GM12892 (cell line): ENCODE data around the gene PPP1R7.
A peak's percentile ranks its signal among the peaks of the same experiment; 100 is the strongest.

Experiments used
- DNase-seq: peaks from one replicate; pipeline ENCODE4 v3.0.0; 2011; ENCODE audit not compliant: insufficient read length
- FAIRE-seq: peaks from 2 replicates; lab custom pipeline; 2011; peaks lifted over from hg19 to GRCh38; lab: Jason Lieb, UNC
- POLR2A ChIP-seq: IDR thresholded peaks from 2 replicates; pipeline ENCODE4 v1.6.1; 2011; ENCODE audit warnings: low read depth, low read length, control low read depth
- POLR2AphosphoS5 ChIP-seq: IDR thresholded peaks from 2 replicates; pipeline ENCODE4 v1.6.1; 2011; ENCODE audit warnings: low read depth, low read length, control low read depth
- TAF1 ChIP-seq: IDR thresholded peaks from 2 replicates; pipeline ENCODE4 v1.6.1; 2011; ENCODE audit warnings: low read depth, mild to moderate bottlenecking, control low read depth, low read length, borderline replicate concordance

Gene PPP1R7

GRCh38 chr2:241110607-241111439 is 39.4 kb upstream of the PPP1R7 start:
- peak; percentile 70; the same call in 1 of the 2 replicates for TF ChIP-seq TAF1
- peak; percentile 64 for TF ChIP-seq POLR2A
- peak; percentile 77 for TF ChIP-seq POLR2AphosphoS5
- FAIRE-seq (peak; percentile 93), DNase-seq (peak; percentile 56)

- FAIRE-seq, result no peak
- DNase-seq, result peak; percentile 58
- peak; percentile 41; the same call in 1 of the 2 replicates for TF ChIP-seq TAF1
- TF ChIP-seq POLR2AphosphoS5, result 0 out of 2 replicates have a peak, but pooled peaks have one; percentile 2
- peak; percentile 68; the same call in 1 of the 2 replicates for TF ChIP-seq POLR2A
These were observed 38.8 kb upstream of the PPP1R7 start for GRCh38 chr2:241111440-241111805.

GRCh38 chr2:241112046-241112445 is 38.2 kb upstream of the PPP1R7 start:
- FAIRE-seq (peak; percentile 36), DNase-seq (no peak)
- TF ChIP-seq POLR2A, result no peak
- TF ChIP-seq POLR2AphosphoS5, result no peak
- TF ChIP-seq TAF1, result no peak

GRCh38 chr2:241112592-241112991 is 37.7 kb upstream of the PPP1R7 start:
- FAIRE-seq (peak; percentile 99), DNase-seq (no peak)
- TF ChIP-seq POLR2AphosphoS5, result peak; percentile 61
- TF ChIP-seq POLR2A, result peak; percentile 57; the same call in 1 of the 2 replicates
- no peak for TF ChIP-seq TAF1

- no peak for FAIRE-seq
- TF ChIP-seq POLR2AphosphoS5 (no peak), POLR2A (no peak), TAF1 (no peak)
- DNase-seq, result no peak
These were observed 35.4 kb upstream of the PPP1R7 start for GRCh38 chr2:241114836-241115235.

GRCh38 chr2:241115361-241115760 is 34.9 kb upstream of the PPP1R7 start:
- TF ChIP-seq TAF1 (no peak), POLR2A (no peak), POLR2AphosphoS5 (no peak)
- DNase-seq (no peak), FAIRE-seq (no peak)

GRCh38 chr2:241116606-241117560 is 33.4 kb upstream of the PPP1R7 start:
- DNase-seq (no peak), FAIRE-seq (no peak)
- TF ChIP-seq POLR2A, result no peak
- no peak for TF ChIP-seq TAF1
- TF ChIP-seq POLR2AphosphoS5, result no peak

- TF ChIP-seq POLR2AphosphoS5 (no peak), POLR2A (no peak), TAF1 (no peak)
- DNase-seq (no peak), FAIRE-seq (no peak)
These were observed 31.3 kb upstream of the PPP1R7 start for GRCh38 chr2:241118737-241119505.

GRCh38 chr2:241120440-241120839 is 29.8 kb upstream of the PPP1R7 start:
- DNase-seq (no peak), FAIRE-seq (no peak)
- no peak for TF ChIP-seq POLR2A
- TF ChIP-seq POLR2AphosphoS5, result no peak
- TF ChIP-seq TAF1, result no peak

- TF ChIP-seq POLR2A (no peak), TAF1 (no peak), POLR2AphosphoS5 (no peak)
- FAIRE-seq, result no peak
- DNase-seq, result no peak
These were observed 29.3 kb upstream of the PPP1R7 start for GRCh38 chr2:241121008-241121407.

- DNase-seq (no peak), FAIRE-seq (no peak)
These were observed 27.8 kb upstream of the PPP1R7 start for GRCh38 chr2:241122376-241123002.

More at GRCh38 chr2:241122376-241123002, 27.8 kb upstream of the PPP1R7 start:
- TF ChIP-seq POLR2A (no peak), TAF1 (no peak), POLR2AphosphoS5 (no peak)
